NCI-H345 treated with DMSO at 0.1 percent for 48 hours (cell line): ENCODE data around the gene UBTD2.
"Not testable (repeated sequence)": the region's sequence is repeated elsewhere in the genome, so short reads cannot be mapped to it uniquely, and the experiment has no call there.

Experiments used
- DNase-seq: peaks from one replicate; lab custom pipeline; 2025; ENCODE audit not compliant: unreplicated experiment; lab: John Stamatoyannopoulos, UW

UBTD2 gene

GRCh38 chr5:172293054-172293744 lies 9.6 kb upstream of the UBTD2 start:
- DNase-seq = peak; percentile 67

GRCh38 chr5:172291837-172292236 lies 8.3 kb upstream of the UBTD2 start:
- not testable (repeated sequence) for DNase-seq

- no peak for DNase-seq
These were observed 4.9 kb upstream of the UBTD2 start for GRCh38 chr5:172288465-172288864.

- not testable (repeated sequence) for DNase-seq
These were observed 3.6 kb upstream of the UBTD2 start for GRCh38 chr5:172287140-172287539.

- DNase-seq = no peak
These were observed 1.9 kb upstream of the UBTD2 start for GRCh38 chr5:172285226-172286143.

- DNase-seq = no peak
These were observed 1.0 kb upstream of the UBTD2 start for GRCh38 chr5:172284611-172284980.

- peak; percentile 59 for DNase-seq
These were observed 472 bp upstream of the UBTD2 start for GRCh38 chr5:172283862-172284610.

- DNase-seq = no peak
These were observed 1.1 kb downstream of the UBTD2 start for GRCh38 chr5:172282272-172283019.

- DNase-seq = no peak
These were observed 2.2 kb downstream of the UBTD2 start for GRCh38 chr5:172281346-172281745.

- DNase-seq = no peak
These were observed 2.6 kb downstream of the UBTD2 start for GRCh38 chr5:172280929-172281328.

- no peak for DNase-seq
These were observed 3.2 kb downstream of the UBTD2 start for GRCh38 chr5:172280317-172280716.

- no peak for DNase-seq
These were observed 5.2 kb downstream of the UBTD2 start for GRCh38 chr5:172278356-172278755.

- no peak for DNase-seq
These were observed 7.3 kb downstream of the UBTD2 start for GRCh38 chr5:172276214-172276613.

- no peak for DNase-seq
These were observed 8.4 kb downstream of the UBTD2 start for GRCh38 chr5:172274951-172275753.

- DNase-seq = no peak
These were observed 15.6 kb downstream of the UBTD2 start for GRCh38 chr5:172267943-172268342.

GRCh38 chr5:172266676-172267092 lies 16.9 kb downstream of the UBTD2 start:
- DNase-seq = no peak

- DNase-seq = no peak
These were observed 17.4 kb downstream of the UBTD2 start for GRCh38 chr5:172266071-172266675.

- DNase-seq = no peak
These were observed 18.7 kb downstream of the UBTD2 start for GRCh38 chr5:172264815-172265395.

GRCh38 chr5:172255444-172255843 lies 28.1 kb downstream of the UBTD2 start:
- no peak for DNase-seq
